Gastroesophageal sphincter (tissue), 3 donors: ENCODE measurements around the gene RNF144A.

Experiments used
- CTCF ChIP-seq, 4 experiments: fragments of 200-600 bp in 2 of 4; fragments of 450-650 bp in 2 of 4; sonication (generic) in 1 of 4; IDR thresholded peaks; one replicate each; pipeline ENCODE4 v1.5.1; 2017 to 2019; ENCODE audit warnings: antibody characterized with exemption in 4 of 4, mild to moderate bottlenecking in 2 of 4, moderate library complexity in 2 of 4
- EP300 ChIP-seq: sonication (generic); formaldehyde crosslinking; IDR thresholded peaks from one replicate; pipeline ENCODE4 v1.6.1; 2017; ENCODE audit warnings: antibody characterized with exemption, mild to moderate bottlenecking
- POLR2A ChIP-seq, 2 donors: fragments of 450-650 bp; IDR thresholded peaks; one replicate each; pipeline ENCODE4 v1.6.1; 2017; ENCODE audit warnings: antibody characterized with exemption in 2 of 2, mild to moderate bottlenecking in 2 of 2, moderate library complexity in 1 of 2
- POLR2AphosphoS5 ChIP-seq: sonication (generic); formaldehyde crosslinking; IDR thresholded peaks from one replicate; pipeline ENCODE4 v1.6.1; 2017; ENCODE audit warnings: antibody characterized with exemption

- TF ChIP-seq POLR2AphosphoS5: no peak
- TF ChIP-seq CTCF (IDR thresholded peaks at IDR 0.05): no peak
- TF ChIP-seq EP300: no peak
- TF ChIP-seq POLR2A (IDR thresholded peaks at IDR 0.05): no peak
Observed at GRCh38 chr2:7016148-7016547, 98.9 kb downstream of the RNF144A start.
